GM12873 (cell line): Measurements from ENCODE around the gene SRC.

Source experiments
- CTCF ChIP-seq: IDR thresholded peaks from 2 replicates; pipeline ENCODE4 v1.5.1; 2012; ENCODE audit warnings: low read depth, mild to moderate bottlenecking, moderate library complexity, low read length, control low read depth; ENCODE audit not compliant: insufficient read depth; ENCODE audit errors: missing control alignments

SRC gene

GRCh38 chr20:37443596-37443995 is 97.7 kb downstream of the SRC start:
- TF ChIP-seq CTCF, result no peak

GRCh38 chr20:37445041-37445440 is 99.1 kb downstream of the SRC start:
- no peak for TF ChIP-seq CTCF

GRCh38 chr20:37446286-37447032 is 100.5 kb downstream of the SRC start:
- TF ChIP-seq CTCF, result no peak

- no peak for TF ChIP-seq CTCF
These were observed 101.7 kb downstream of the SRC start for GRCh38 chr20:37447688-37448087.

- no peak for TF ChIP-seq CTCF
These were observed 103.3 kb downstream of the SRC start for GRCh38 chr20:37449276-37449675.

GRCh38 chr20:37450344-37450743 is 104.4 kb downstream of the SRC start:
- no peak for TF ChIP-seq CTCF

GRCh38 chr20:37451616-37452015 is 105.7 kb downstream of the SRC start:
- TF ChIP-seq CTCF, result no peak
